Astrocyte of the cerebellum (primary cell): ENCODE measurements around the gene IL17RB.

Experiments used
- DNase-seq: peaks from one replicate; pipeline ENCODE4 v3.0.0-alpha.2; 2011; ENCODE audit warnings: low read depth
- H3K4me3 ChIP-seq: 2 replicates; pipeline ENCODE4 v1.5.1; 2011; ENCODE audit warnings: mild to moderate bottlenecking, low read depth, low read length, moderate library complexity
- in situ Hi-C: cut with HindIII; loops from 2 replicates; pipeline ENCODE4 v1.10.0; 2017; ENCODE audit warnings: low sequenced_read_pairs
- TF ChIP-seq, protein P1 (sequence below): IDR thresholded peaks from 2 replicates; pipeline ENCODE4 v1.5.1; 2012; ENCODE audit warnings: low read length, low read depth, moderate library complexity, mild to moderate bottlenecking; ENCODE audit errors: missing control alignments

Gene IL17RB

GRCh38 chr3:53846134-53846850 lies at the start of gene IL17RB, which contains the start of gene CHDH:
TSS of gene IL17RB (plus strand) at chr3:53846568. CDS start at chr3:53846589, 21 bp downstream.
TSS of gene CHDH (minus strand) at chr3:53846419. CDS start at chr3:53824008, 22,411 bp downstream.
- in situ Hi-C loops, result no loop called here
- TF ChIP-seq, protein P1, sequence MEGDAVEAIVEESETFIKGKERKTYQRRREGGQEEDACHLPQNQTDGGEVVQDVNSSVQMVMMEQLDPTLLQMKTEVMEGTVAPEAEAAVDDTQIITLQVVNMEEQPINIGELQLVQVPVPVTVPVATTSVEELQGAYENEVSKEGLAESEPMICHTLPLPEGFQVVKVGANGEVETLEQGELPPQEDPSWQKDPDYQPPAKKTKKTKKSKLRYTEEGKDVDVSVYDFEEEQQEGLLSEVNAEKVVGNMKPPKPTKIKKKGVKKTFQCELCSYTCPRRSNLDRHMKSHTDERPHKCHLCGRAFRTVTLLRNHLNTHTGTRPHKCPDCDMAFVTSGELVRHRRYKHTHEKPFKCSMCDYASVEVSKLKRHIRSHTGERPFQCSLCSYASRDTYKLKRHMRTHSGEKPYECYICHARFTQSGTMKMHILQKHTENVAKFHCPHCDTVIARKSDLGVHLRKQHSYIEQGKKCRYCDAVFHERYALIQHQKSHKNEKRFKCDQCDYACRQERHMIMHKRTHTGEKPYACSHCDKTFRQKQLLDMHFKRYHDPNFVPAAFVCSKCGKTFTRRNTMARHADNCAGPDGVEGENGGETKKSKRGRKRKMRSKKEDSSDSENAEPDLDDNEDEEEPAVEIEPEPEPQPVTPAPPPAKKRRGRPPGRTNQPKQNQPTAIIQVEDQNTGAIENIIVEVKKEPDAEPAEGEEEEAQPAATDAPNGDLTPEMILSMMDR, result no peak
- DNase-seq, result no peak
- peak within 1 kb of the TSS; percentile 52 for H3K4me3 ChIP-seq

DNA sequence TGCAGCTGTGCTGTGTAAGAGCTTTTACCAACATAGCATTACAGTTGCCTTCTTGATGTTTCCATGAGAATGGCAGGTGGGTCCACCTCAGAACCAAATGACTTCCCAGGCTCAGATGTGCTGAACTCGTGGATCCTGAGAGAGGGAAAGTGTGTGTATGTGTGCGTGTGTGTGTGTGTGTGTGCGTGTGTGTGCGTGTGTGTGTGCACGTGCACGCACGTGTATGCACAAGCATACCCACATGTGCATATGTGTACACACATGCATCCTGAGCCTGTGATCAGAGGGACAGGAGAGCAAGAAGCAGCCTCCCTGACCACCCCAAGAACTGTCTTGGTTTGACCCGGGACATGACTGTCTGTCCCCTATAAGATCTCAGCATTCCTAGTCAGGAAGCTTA lies 48.2 kb upstream of the IL17RB start:
- in situ Hi-C loops, result no loop called here
- no peak for DNase-seq
- TF ChIP-seq, protein P1, result no peak
- no peak overlapping the region for H3K4me3 ChIP-seq

- DNase-seq, result no peak
- H3K4me3 ChIP-seq, result no peak overlapping the region
- in situ Hi-C loops, result no loop called here
- TF ChIP-seq, protein P1, result no peak
These were observed 47.0 kb upstream of the IL17RB start for GRCh38 chr3:53799338-53799865.

DNA sequence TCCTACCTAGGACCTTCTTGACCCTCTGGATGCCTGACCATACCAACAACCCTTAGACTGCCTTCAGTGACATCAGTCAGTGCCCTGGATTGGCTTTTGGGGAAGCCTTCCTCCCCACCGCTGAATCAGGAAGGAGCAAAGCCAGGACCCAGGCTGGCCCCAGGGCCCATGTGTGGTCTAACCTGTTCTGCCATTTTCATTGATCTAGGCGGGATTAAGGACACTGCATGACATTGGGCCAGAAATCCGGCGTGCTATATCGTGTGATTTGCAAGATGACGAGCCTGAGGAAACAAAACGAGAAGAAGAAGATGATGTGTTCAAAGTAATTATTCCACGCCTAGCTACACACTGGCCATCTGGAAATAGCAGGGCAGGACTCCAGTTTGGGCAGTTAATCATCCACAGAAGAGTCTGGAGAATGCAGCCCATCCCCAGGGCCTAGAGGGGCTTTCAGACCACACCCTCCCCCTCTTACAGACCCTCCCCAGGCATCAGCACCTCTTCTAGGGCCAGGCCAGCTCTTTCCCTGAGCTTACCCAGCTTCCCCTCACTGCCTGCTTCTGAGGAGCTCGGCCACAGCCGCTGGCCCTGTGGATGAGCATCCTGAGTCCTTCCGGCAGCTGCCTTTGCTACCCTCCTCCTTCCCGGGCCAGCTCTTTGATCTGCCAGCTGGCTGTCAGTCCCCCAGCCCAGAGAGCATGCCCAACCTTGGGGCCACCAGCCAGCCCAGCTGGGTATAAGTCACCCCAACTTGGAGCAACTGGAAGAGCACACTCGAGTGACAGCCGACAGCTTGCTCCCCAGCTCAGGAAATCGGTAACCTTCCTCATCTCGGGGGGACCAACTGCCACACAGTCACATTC lies 46.1 kb upstream of the IL17RB start:
- DNase-seq, result no peak
- in situ Hi-C loops, result no loop called here
- no peak overlapping the region for H3K4me3 ChIP-seq
- TF ChIP-seq, protein P1, result no peak

GRCh38 chr3:53801319-53801718 lies 45.0 kb upstream of the IL17RB start:
- TF ChIP-seq, protein P1, result no peak
- in situ Hi-C loops, result no loop called here
- no peak for DNase-seq
- no peak overlapping the region for H3K4me3 ChIP-seq

- H3K4me3 ChIP-seq, result no peak overlapping the region
- in situ Hi-C loops, result no loop called here
- no peak for DNase-seq
- TF ChIP-seq, protein P1, result no peak
These were observed 44.0 kb upstream of the IL17RB start for GRCh38 chr3:53802256-53802880.
